Measurements from ENCODE around the gene LIPG.

The LIPG gene

DNA sequence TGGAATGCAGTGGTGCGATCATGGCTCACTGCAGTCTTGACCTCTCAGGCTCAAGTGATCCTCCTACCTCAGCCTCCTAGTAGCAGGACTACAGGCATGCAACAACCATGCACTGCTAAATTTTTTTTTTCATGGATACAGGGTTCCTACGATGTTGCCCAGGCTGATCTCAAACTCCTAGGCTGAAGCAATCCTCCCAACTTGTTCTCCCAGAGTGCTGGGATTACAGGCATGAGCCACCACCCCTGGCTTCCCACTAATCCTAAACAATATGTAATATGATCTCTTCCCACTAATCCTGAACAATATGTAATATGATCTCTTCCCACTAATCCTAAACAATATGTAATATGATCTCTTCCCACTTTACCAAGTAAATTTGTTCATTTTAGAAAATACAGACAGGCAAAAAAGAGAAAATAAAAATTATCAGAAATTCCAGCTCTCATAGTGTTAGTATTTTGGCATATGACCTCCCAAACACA lies 41.2 kb upstream of the LIPG start:
- no peak overlapping the region for H3K4me3 ChIP-seq (ENCODE audit: low read depth, low read length)
- H3K27ac ChIP-seq (ENCODE audit: extremely low read depth, low read depth, low read length), result no peak overlapping the region
- ChIA-PET POLR2A (no interaction called here), CTCF (interaction anchor here (0.6 to 1.8 kb wide), 2 partner anchors 10 to 339 kb away, joined by 4 to 5 read pairs; no protein-coding TSS in a partner anchor)
- no peaks in the 10 kb centered on the region for H3K9me3 ChIP-seq (ENCODE audit: control insufficient read depth, insufficient read depth, low read depth, low read length)
- no peaks in the 10 kb centered on the region for H3K36me3 ChIP-seq (ENCODE audit: control insufficient read depth in 2 of 2, insufficient read depth in 1 of 2, low read length in 2 of 2)
- H3K4me1 ChIP-seq (ENCODE audit: control insufficient read depth, insufficient read depth, low read length), result peaks cover 12% of the 10 kb centered on the region
- TF ChIP-seq ZNF391 (tag by site-specific recombination; IDR thresholded peaks at IDR 0.05; ENCODE audit: borderline replicate concordance, low read depth) (0 out of 2 replicates have a peak, but pooled peaks have one; percentile 21), ZNF548 (tag by site-specific recombination; IDR thresholded peaks at IDR 0.05) (no peak), ZNF529 (tag by site-specific recombination; IDR thresholded peaks at IDR 0.05; ENCODE audit: insufficient replicate concordance) (no peak), ZNF664 (tag by site-specific recombination; IDR thresholded peaks at IDR 0.05) (0 out of 2 replicates have a peak, but pooled peaks have one; percentile 12), GFI1B (tag by site-specific recombination; IDR thresholded peaks at IDR 0.05) (0 out of 2 replicates have a peak, but pooled peaks have one; percentile 34), KLF8 (tag by site-specific recombination; IDR thresholded peaks at IDR 0.05) (peak; percentile 62; the same call in 1 of the 2 replicates), ZNF670 (tag by site-specific recombination; IDR thresholded peaks at IDR 0.05; ENCODE audit: low read depth) (no peak), ZNF610 (tag by site-specific recombination; IDR thresholded peaks at IDR 0.05; ENCODE audit: borderline replicate concordance) (0 out of 2 replicates have a peak, but pooled peaks have one; percentile 31), ZBTB17 (tag by site-specific recombination; IDR thresholded peaks at IDR 0.05) (peak; percentile 92), ZNF174 (tag by site-specific recombination; IDR thresholded peaks at IDR 0.05) (no peak), SP7 (tag by site-specific recombination; IDR thresholded peaks at IDR 0.05) (peak; percentile 98), ZFHX2 (tag by site-specific recombination; conservative IDR thresholded peaks at IDR 0.05) (peak; percentile 96), ZNF335 (tag by site-specific recombination; conservative IDR thresholded peaks at IDR 0.05) (peak; percentile 70), GLIS1 (tag by site-specific recombination; IDR thresholded peaks at IDR 0.05) (peak; percentile 94), ZNF600 (tag by site-specific recombination; IDR thresholded peaks at IDR 0.05) (peak; percentile 99), ZEB2 (tag by site-specific recombination; IDR thresholded peaks at IDR 0.05) (peak; percentile 89), ZNF423 (tag by site-specific recombination; IDR thresholded peaks at IDR 0.05) (no peak), ZFP37 (tag by site-specific recombination; IDR thresholded peaks at IDR 0.05) (no peak), ZNF341 (tag by site-specific recombination; IDR thresholded peaks at IDR 0.05; ENCODE audit: low read depth) (peak; percentile 88), ZXDB (tag by site-specific recombination; IDR thresholded peaks at IDR 0.05) (peak; percentile 81), ZNF629 (tag by site-specific recombination; IDR thresholded peaks at IDR 0.05) (peak; percentile 70), ZNF394 (tag by site-specific recombination; IDR thresholded peaks at IDR 0.05; ENCODE audit: borderline replicate concordance) (no peak; the same call in 1 of the 2 replicates), ZNF24 (tag by site-specific recombination; IDR thresholded peaks at IDR 0.05) (peak; percentile 51; the same call in 1 of the 2 replicates), ZNF324 (tag by site-specific recombination; IDR thresholded peaks at IDR 0.05) (0 out of 2 replicates have a peak, but pooled peaks have one; percentile 21)
- TF ChIP-seq, protein P1, sequence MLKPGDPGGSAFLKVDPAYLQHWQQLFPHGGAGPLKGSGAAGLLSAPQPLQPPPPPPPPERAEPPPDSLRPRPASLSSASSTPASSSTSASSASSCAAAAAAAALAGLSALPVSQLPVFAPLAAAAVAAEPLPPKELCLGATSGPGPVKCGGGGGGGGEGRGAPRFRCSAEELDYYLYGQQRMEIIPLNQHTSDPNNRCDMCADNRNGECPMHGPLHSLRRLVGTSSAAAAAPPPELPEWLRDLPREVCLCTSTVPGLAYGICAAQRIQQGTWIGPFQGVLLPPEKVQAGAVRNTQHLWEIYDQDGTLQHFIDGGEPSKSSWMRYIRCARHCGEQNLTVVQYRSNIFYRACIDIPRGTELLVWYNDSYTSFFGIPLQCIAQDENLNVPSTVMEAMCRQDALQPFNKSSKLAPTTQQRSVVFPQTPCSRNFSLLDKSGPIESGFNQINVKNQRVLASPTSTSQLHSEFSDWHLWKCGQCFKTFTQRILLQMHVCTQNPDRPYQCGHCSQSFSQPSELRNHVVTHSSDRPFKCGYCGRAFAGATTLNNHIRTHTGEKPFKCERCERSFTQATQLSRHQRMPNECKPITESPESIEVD (tag by site-specific recombination; IDR thresholded peaks at IDR 0.05), result peak; percentile 91
- TF ChIP-seq, protein P2, sequence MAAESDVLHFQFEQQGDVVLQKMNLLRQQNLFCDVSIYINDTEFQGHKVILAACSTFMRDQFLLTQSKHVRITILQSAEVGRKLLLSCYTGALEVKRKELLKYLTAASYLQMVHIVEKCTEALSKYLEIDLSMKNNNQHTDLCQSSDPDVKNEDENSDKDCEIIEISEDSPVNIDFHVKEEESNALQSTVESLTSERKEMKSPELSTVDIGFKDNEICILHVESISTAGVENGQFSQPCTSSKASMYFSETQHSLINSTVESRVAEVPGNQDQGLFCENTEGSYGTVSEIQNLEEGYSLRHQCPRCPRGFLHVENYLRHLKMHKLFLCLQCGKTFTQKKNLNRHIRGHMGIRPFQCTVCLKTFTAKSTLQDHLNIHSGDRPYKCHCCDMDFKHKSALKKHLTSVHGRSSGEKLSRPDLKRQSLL (tag by site-specific recombination; IDR thresholded peaks at IDR 0.05), result no peak
- TF ChIP-seq, protein P3, sequence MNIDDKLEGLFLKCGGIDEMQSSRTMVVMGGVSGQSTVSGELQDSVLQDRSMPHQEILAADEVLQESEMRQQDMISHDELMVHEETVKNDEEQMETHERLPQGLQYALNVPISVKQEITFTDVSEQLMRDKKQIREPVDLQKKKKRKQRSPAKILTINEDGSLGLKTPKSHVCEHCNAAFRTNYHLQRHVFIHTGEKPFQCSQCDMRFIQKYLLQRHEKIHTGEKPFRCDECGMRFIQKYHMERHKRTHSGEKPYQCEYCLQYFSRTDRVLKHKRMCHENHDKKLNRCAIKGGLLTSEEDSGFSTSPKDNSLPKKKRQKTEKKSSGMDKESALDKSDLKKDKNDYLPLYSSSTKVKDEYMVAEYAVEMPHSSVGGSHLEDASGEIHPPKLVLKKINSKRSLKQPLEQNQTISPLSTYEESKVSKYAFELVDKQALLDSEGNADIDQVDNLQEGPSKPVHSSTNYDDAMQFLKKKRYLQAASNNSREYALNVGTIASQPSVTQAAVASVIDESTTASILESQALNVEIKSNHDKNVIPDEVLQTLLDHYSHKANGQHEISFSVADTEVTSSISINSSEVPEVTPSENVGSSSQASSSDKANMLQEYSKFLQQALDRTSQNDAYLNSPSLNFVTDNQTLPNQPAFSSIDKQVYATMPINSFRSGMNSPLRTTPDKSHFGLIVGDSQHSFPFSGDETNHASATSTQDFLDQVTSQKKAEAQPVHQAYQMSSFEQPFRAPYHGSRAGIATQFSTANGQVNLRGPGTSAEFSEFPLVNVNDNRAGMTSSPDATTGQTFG (tag by site-specific recombination; IDR thresholded peaks at IDR 0.05; ENCODE audit: borderline replicate concordance), result no peak
- TF ChIP-seq, protein P4, sequence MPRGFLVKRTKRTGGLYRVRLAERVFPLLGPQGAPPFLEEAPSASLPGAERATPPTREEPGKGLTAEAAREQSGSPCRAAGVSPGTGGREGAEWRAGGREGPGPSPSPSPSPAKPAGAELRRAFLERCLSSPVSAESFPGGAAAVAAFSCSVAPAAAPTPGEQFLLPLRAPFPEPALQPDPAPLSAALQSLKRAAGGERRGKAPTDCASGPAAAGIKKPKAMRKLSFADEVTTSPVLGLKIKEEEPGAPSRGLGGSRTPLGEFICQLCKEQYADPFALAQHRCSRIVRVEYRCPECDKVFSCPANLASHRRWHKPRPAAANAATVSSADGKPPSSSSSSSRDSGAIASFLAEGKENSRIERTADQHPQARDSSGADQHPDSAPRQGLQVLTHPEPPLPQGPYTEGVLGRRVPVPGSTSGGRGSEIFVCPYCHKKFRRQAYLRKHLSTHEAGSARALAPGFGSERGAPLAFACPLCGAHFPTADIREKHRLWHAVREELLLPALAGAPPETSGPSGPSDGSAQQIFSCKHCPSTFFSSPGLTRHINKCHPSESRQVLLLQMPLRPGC (tag by site-specific recombination; IDR thresholded peaks at IDR 0.05), result peak; percentile 66; the same call in 1 of the 2 replicates
- TF ChIP-seq, protein P5, sequence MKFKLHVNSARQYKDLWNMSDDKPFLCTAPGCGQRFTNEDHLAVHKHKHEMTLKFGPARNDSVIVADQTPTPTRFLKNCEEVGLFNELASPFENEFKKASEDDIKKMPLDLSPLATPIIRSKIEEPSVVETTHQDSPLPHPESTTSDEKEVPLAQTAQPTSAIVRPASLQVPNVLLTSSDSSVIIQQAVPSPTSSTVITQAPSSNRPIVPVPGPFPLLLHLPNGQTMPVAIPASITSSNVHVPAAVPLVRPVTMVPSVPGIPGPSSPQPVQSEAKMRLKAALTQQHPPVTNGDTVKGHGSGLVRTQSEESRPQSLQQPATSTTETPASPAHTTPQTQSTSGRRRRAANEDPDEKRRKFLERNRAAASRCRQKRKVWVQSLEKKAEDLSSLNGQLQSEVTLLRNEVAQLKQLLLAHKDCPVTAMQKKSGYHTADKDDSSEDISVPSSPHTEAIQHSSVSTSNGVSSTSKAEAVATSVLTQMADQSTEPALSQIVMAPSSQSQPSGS (tag by site-specific recombination; IDR thresholded peaks at IDR 0.05; ENCODE audit: low read depth), result 0 out of 2 replicates have a peak, but pooled peaks have one; percentile 25
